GM23338 (cell line): ENCODE data around the gene RXYLT1. TPM values are rescaled to one million over a fixed set of nuclear protein-coding genes. Genes with fewer than 3 reads are reported as not detected.

Experiments
- ATAC-seq: fragments of 200-7000 bp; cut with Tn5 transposase; 3 replicates; pipeline ENCODE4 v1.9.1; 2020
- DNase-seq: peaks from one replicate; pipeline ENCODE4 v3.0.0-alpha.2; 2015; ENCODE audit warnings: low spot score
- H2AFZ ChIP-seq: fragments of 200-600 bp; sonication (generic); 2 replicates; pipeline ENCODE4 v1.8.0; 2016; ENCODE audit warnings: antibody characterized with exemption, mild to moderate bottlenecking, moderate library complexity
- H3F3A ChIP-seq: fragments of 200-600 bp; sonication (generic); replicated peaks from 2 replicates; pipeline ENCODE4 v1.8.0; 2017; ENCODE audit warnings: antibody characterized with exemption, mixed run types, low read depth
- H3K27ac ChIP-seq: fragments of 200-600 bp; sonication (generic); 2 replicates; pipeline ENCODE4 v1.6.1; 2016; ENCODE audit warnings: low read depth
- H3K27me3 ChIP-seq: fragments of 200-600 bp; sonication (generic); 2 replicates; pipeline ENCODE4 v1.8.0; 2016; ENCODE audit warnings: mild to moderate bottlenecking, mixed run types, moderate library complexity; ENCODE audit not compliant: insufficient read depth
- H3K36me3 ChIP-seq: fragments of 200-600 bp; sonication (generic); 2 replicates; pipeline ENCODE4 v1.8.0; 2016; ENCODE audit warnings: mild to moderate bottlenecking; ENCODE audit not compliant: insufficient read depth
- H3K4me1 ChIP-seq: fragments of 200-600 bp; sonication (generic); 2 replicates; pipeline ENCODE4 v1.8.0; 2016; ENCODE audit warnings: mild to moderate bottlenecking, moderate library complexity; ENCODE audit not compliant: insufficient read depth
- H3K4me2 ChIP-seq: fragments of 200-600 bp; sonication (generic); 2 replicates; pipeline ENCODE4 v1.7.1; 2017; ENCODE audit warnings: mixed run types
- H3K4me3 ChIP-seq: fragments of 200-600 bp; sonication (generic); 2 replicates; pipeline ENCODE4 v1.6.1; 2016; ENCODE audit warnings: mixed run types
- H3K79me2 ChIP-seq: fragments of 200-600 bp; sonication (generic); replicated peaks from 2 replicates; pipeline ENCODE4 v1.8.0; 2017; ENCODE audit warnings: mild to moderate bottlenecking; ENCODE audit not compliant: insufficient read depth
- H3K9me2 ChIP-seq: fragments of 200-600 bp; sonication (generic); 2 replicates; pipeline ENCODE4 v1.8.0; 2017; ENCODE audit not compliant: insufficient read depth
- H4K20me1 ChIP-seq: fragments of 200-600 bp; sonication (generic); replicated peaks from 2 replicates; pipeline ENCODE4 v1.8.0; 2017; ENCODE audit warnings: mild to moderate bottlenecking; ENCODE audit not compliant: insufficient read depth
- H3K27ac Mint-ChIP-seq: 2 replicates; pipeline ENCODE4 v1.8.0; 2020; ENCODE audit warnings: inconsistent platforms, mild to moderate bottlenecking, moderate library complexity, mixed read lengths
- H3K27me3 Mint-ChIP-seq: 3 replicates; pipeline ENCODE4 v1.8.0; 2022; ENCODE audit warnings: low read depth, mild to moderate bottlenecking, moderate library complexity, mixed read lengths, inconsistent platforms; ENCODE audit not compliant: insufficient read depth, poor library complexity
- H3K36me3 Mint-ChIP-seq: 3 replicates; pipeline ENCODE4 v1.8.0; 2021; ENCODE audit warnings: low read depth, mild to moderate bottlenecking, inconsistent platforms, moderate library complexity, mixed read lengths
- H3K4me1 Mint-ChIP-seq: 3 replicates; pipeline ENCODE4 v1.8.0; 2020; ENCODE audit warnings: mild to moderate bottlenecking, inconsistent platforms, mixed read lengths
- H3K4me3 Mint-ChIP-seq: 3 replicates; pipeline ENCODE4 v1.8.0; 2021; ENCODE audit warnings: moderate library complexity, mild to moderate bottlenecking, inconsistent platforms, mixed read lengths
- H3K9me3 Mint-ChIP-seq: 3 replicates; pipeline ENCODE4 v1.8.0; 2020; ENCODE audit warnings: moderate library complexity, mild to moderate bottlenecking, inconsistent platforms, mixed read lengths
- CREB1 ChIP-seq: fragments of 250-450 bp; sonication (Bioruptor Pico); IDR thresholded peaks from 2 replicates; pipeline ENCODE4 v1.5.0; 2020; ENCODE audit warnings: low read depth, mild to moderate bottlenecking, moderate library complexity
- EZH2 ChIP-seq: fragments of 200-600 bp; sonication (generic); IDR thresholded peaks from one replicate; pipeline ENCODE4 v1.8.0; 2017; ENCODE audit warnings: antibody characterized with exemption, mild to moderate bottlenecking, low read depth; ENCODE audit not compliant: unreplicated experiment
- JUNB ChIP-seq: IDR thresholded peaks from one replicate; pipeline ENCODE4 v1.6.1; 2016; ENCODE audit warnings: antibody characterized with exemption; ENCODE audit not compliant: unreplicated experiment
- STAT1 ChIP-seq: IDR thresholded peaks from one replicate; pipeline ENCODE4 v1.6.1; 2016; ENCODE audit warnings: antibody characterized with exemption; ENCODE audit not compliant: unreplicated experiment
- polyA plus RNA-seq: library from polyadenylated mRNA; unstranded; fragments of >200 nt; fragmentation: Nextera tagmentation; extraction: Ambion mirVana; gene quantifications from 2 replicates; pipeline ENCODE4 v1.2.1, GENCODE V29; 2016
- total RNA-seq: library from RNA; depleted of rRNA; stranded (reverse); fragments of >200 nt; shearing (Covaris generic); gene quantifications from 2 replicates; pipeline ENCODE4 v1.2.3, GENCODE V29; 2014
- TF ChIP-seq, protein P1 (sequence below), 2 experiments: fragments of 200-600 bp in 1 of 2; sonication (generic) in 1 of 2; conservative IDR thresholded peaks; 2 replicates each; pipeline versions ENCODE4 v1.5.1 to v1.6.1; 2016 to 2017; ENCODE audit warnings: antibody characterized with exemption in 2 of 2, low read depth in 2 of 2, mild to moderate bottlenecking in 2 of 2, moderate library complexity in 1 of 2
- TF ChIP-seq, protein P2 (sequence below): fragments of 250-450 bp; sonication (Bioruptor Pico); IDR thresholded peaks from 2 replicates; pipeline ENCODE4 v1.5.0; 2020; ENCODE audit warnings: mild to moderate bottlenecking, moderate library complexity

RXYLT1 gene
- total and polyA plus RNA-seq, 2 experiments from 2014 or later = 10.1 to 11.1 TPM

DNA sequence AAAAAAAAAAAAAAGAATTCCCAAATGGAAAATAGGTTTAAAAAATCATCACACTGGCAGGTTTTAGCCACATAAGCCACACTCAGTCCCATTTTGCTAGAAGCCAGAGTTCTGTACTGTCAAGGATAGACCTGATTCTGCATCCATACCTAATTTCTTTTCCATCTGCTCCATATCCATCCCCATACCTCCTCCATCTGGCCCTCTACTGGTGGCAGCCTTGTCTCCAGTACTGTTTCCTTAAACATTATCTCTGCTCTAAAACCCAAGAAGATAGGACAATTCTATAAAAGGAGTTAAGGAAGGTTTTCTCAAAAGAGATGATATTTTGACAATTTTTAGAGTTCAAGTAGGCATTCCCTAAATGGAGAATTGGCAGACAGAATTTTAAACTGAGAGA is 26.0 kb upstream of the RXYLT1 start:
- no peaks in the 10 kb centered on the region for H3K9me2 ChIP-seq
- no peaks in the 10 kb centered on the region for H3K27me3 ChIP-seq
- H3K27ac ChIP-seq = no peak overlapping the region
- TF ChIP-seq STAT1 = no peak
- TF ChIP-seq, protein P1, sequence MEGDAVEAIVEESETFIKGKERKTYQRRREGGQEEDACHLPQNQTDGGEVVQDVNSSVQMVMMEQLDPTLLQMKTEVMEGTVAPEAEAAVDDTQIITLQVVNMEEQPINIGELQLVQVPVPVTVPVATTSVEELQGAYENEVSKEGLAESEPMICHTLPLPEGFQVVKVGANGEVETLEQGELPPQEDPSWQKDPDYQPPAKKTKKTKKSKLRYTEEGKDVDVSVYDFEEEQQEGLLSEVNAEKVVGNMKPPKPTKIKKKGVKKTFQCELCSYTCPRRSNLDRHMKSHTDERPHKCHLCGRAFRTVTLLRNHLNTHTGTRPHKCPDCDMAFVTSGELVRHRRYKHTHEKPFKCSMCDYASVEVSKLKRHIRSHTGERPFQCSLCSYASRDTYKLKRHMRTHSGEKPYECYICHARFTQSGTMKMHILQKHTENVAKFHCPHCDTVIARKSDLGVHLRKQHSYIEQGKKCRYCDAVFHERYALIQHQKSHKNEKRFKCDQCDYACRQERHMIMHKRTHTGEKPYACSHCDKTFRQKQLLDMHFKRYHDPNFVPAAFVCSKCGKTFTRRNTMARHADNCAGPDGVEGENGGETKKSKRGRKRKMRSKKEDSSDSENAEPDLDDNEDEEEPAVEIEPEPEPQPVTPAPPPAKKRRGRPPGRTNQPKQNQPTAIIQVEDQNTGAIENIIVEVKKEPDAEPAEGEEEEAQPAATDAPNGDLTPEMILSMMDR (conservative IDR thresholded peaks at IDR 0.05; ENCODE audit: low read depth in 2 of 2) = peak; percentile 33 to 43
- H3K27me3 Mint-ChIP-seq = no peaks in the 10 kb centered on the region
- H3K4me3 ChIP-seq = no peak overlapping the region
- no peaks in the 10 kb centered on the region for H3K4me1 Mint-ChIP-seq
- H2AFZ ChIP-seq = no peak overlapping the region
- H3K4me1 ChIP-seq = no peaks in the 10 kb centered on the region
- ATAC-seq = no peak; the same call in 2 of the 3 replicates
- H3K9me3 Mint-ChIP-seq = no peaks in the 10 kb centered on the region
- no peak overlapping the region for H3K4me2 ChIP-seq
- H4K20me1 ChIP-seq = no peaks in the 10 kb centered on the region
- H3K27ac Mint-ChIP-seq = no peak overlapping the region
- no peak overlapping the region for H3K4me3 Mint-ChIP-seq
- H3K79me2 ChIP-seq = no peaks in the 10 kb centered on the region
- no peaks in the 10 kb centered on the region for H3F3A ChIP-seq
- H3K36me3 ChIP-seq = no peaks in the 10 kb centered on the region
- DNase-seq = peak; percentile 34
- H3K36me3 Mint-ChIP-seq = no peaks in the 10 kb centered on the region

DNA sequence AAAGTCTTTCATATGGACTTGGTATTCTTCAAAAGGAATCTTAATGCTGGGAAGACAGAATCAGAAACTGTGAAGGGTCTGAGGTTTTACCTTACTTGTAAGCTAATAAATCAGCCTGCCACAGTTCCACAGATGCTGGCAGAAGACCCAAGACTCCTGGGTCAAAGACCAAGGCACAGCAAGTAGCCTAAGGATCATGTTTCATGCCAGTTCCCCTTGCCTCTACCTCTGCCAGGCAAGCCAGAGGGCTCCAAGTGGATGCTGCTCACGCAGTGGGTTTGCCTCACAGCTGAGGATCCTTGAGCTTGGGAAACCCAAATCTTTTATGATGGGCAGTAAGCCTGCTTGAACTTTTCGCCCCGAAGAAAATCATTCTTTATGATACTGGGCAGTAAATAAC is 15.2 kb upstream of the RXYLT1 start:
- H3K36me3 Mint-ChIP-seq = peaks cover 1% of the 10 kb centered on the region; the same call in 2 of the 3 replicates
- Histone ChIP-seq H3K4me2 (no peak overlapping the region), H3K27me3 (no peaks in the 10 kb centered on the region), H3K9me2 (no peaks in the 10 kb centered on the region), H2AFZ (no peak overlapping the region), H3K27ac (no peak overlapping the region), H3K79me2 (no peaks in the 10 kb centered on the region), H4K20me1 (no peaks in the 10 kb centered on the region), H3K36me3 (no peaks in the 10 kb centered on the region), H3F3A (no peaks in the 10 kb centered on the region), H3K4me1 (no peaks in the 10 kb centered on the region), H3K4me3 (no peak overlapping the region)
- H3K4me1 Mint-ChIP-seq = no peaks in the 10 kb centered on the region
- ATAC-seq (peak; percentile 59; the same call in 2 of the 3 replicates), DNase-seq (peak; percentile 11)
- no peak overlapping the region for H3K27ac Mint-ChIP-seq
- TF ChIP-seq JUNB (no peak), EZH2 (no peak)
- no peak overlapping the region for H3K4me3 Mint-ChIP-seq
- no peaks in the 10 kb centered on the region for H3K27me3 Mint-ChIP-seq
- peaks cover 1% of the 10 kb centered on the region; the same call in 2 of the 3 replicates for H3K9me3 Mint-ChIP-seq

GRCh38 chr12:63766498-63766897 is 13.2 kb upstream of the RXYLT1 start:
- no peak overlapping the region for H3K27ac ChIP-seq
- no peak for DNase-seq
- TF ChIP-seq, protein P2, sequence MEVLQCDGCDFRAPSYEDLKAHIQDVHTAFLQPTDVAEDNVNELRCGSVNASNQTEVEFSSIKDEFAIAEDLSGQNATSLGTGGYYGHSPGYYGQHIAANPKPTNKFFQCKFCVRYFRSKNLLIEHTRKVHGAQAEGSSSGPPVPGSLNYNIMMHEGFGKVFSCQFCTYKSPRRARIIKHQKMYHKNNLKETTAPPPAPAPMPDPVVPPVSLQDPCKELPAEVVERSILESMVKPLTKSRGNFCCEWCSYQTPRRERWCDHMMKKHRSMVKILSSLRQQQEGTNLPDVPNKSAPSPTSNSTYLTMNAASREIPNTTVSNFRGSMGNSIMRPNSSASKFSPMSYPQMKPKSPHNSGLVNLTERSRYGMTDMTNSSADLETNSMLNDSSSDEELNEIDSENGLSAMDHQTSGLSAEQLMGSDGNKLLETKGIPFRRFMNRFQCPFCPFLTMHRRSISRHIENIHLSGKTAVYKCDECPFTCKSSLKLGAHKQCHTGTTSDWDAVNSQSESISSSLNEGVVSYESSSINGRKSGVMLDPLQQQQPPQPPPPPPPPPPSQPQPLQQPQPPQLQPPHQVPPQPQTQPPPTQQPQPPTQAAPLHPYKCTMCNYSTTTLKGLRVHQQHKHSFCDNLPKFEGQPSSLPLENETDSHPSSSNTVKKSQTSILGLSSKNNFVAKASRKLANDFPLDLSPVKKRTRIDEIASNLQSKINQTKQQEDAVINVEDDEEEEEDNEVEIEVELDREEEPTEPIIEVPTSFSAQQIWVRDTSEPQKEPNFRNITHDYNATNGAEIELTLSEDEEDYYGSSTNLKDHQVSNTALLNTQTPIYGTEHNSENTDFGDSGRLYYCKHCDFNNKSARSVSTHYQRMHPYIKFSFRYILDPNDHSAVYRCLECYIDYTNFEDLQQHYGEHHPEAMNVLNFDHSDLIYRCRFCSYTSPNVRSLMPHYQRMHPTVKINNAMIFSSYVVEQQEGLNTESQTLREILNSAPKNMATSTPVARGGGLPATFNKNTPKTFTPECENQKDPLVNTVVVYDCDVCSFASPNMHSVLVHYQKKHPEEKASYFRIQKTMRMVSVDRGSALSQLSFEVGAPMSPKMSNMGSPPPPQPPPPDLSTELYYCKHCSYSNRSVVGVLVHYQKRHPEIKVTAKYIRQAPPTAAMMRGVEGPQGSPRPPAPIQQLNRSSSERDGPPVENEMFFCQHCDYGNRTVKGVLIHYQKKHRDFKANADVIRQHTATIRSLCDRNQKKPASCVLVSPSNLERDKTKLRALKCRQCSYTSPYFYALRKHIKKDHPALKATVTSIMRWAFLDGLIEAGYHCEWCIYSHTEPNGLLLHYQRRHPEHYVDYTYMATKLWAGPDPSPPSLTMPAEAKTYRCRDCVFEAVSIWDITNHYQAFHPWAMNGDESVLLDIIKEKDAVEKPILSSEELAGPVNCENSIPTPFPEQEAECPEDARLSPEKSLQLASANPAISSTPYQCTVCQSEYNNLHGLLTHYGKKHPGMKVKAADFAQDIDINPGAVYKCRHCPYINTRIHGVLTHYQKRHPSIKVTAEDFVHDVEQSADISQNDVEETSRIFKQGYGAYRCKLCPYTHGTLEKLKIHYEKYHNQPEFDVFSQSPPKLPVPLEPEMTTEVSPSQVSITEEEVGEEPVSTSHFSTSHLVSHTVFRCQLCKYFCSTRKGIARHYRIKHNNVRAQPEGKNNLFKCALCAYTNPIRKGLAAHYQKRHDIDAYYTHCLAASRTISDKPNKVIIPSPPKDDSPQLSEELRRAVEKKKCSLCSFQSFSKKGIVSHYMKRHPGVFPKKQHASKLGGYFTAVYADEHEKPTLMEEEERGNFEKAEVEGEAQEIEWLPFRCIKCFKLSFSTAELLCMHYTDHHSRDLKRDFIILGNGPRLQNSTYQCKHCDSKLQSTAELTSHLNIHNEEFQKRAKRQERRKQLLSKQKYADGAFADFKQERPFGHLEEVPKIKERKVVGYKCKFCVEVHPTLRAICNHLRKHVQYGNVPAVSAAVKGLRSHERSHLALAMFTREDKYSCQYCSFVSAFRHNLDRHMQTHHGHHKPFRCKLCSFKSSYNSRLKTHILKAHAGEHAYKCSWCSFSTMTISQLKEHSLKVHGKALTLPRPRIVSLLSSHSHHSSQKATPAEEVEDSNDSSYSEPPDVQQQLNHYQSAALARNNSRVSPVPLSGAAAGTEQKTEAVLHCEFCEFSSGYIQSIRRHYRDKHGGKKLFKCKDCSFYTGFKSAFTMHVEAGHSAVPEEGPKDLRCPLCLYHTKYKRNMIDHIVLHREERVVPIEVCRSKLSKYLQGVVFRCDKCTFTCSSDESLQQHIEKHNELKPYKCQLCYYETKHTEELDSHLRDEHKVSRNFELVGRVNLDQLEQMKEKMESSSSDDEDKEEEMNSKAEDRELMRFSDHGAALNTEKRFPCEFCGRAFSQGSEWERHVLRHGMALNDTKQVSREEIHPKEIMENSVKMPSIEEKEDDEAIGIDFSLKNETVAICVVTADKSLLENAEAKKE (CRISPR knock-in tag) = no peak
- TF ChIP-seq, protein P1 (conservative IDR thresholded peaks at IDR 0.05; ENCODE audit: low read depth in 2 of 2) = peak in 1 of 2 experiments; percentile 15; a peak in 1 of 4 replicates
- no peak for TF ChIP-seq CREB1 (CRISPR knock-in tag)

More at GRCh38 chr12:63766498-63766897, 13.2 kb upstream of the RXYLT1 start:
- H3K9me3 Mint-ChIP-seq = peaks cover 14% of the 10 kb centered on the region
- Histone ChIP-seq H3K9me2 (0 out of 2 replicates have a peak, but pooled peaks cover under 1% of the 10 kb centered on the region), H3F3A (no peaks in the 10 kb centered on the region), H2AFZ (no peak overlapping the region), H3K4me3 (no peak overlapping the region), H3K79me2 (no peaks in the 10 kb centered on the region), H3K4me2 (no peak overlapping the region), H4K20me1 (no peaks in the 10 kb centered on the region), H3K36me3 (peaks cover 4% of the 10 kb centered on the region; the same call in 1 of the 2 replicates), H3K4me1 (no peaks in the 10 kb centered on the region), H3K27me3 (no peaks in the 10 kb centered on the region)
- no peak overlapping the region for H3K27ac Mint-ChIP-seq
- H3K27me3 Mint-ChIP-seq = no peaks in the 10 kb centered on the region
- H3K36me3 Mint-ChIP-seq = peaks cover 8% of the 10 kb centered on the region; the same call in 2 of the 3 replicates
- H3K4me1 Mint-ChIP-seq = no peaks in the 10 kb centered on the region
- no peak overlapping the region for H3K4me3 Mint-ChIP-seq
- no peak for ATAC-seq
